GM12878 (cell line): ENCODE measurements around the gene ME2.

Experiments used
- KDM1A ChIP-seq: fragments of 200-600 bp; sonication (generic); IDR thresholded peaks from 2 replicates; pipeline ENCODE4 v1.6.1; 2016; ENCODE audit warnings: borderline replicate concordance
- NBN ChIP-seq: fragments of 450-650 bp; IDR thresholded peaks from 2 replicates; pipeline ENCODE4 v1.6.1; 2016
- NFIC ChIP-seq: IDR thresholded peaks from 2 replicates; pipeline ENCODE4 v1.6.1; 2012; ENCODE audit warnings: low read depth, mild to moderate bottlenecking, inconsistent platforms, low read length, moderate library complexity
- POLR2A ChIP-seq: IDR thresholded peaks from 2 replicates; pipeline ENCODE4 v1.6.1; 2011; ENCODE audit warnings: low read depth, mild to moderate bottlenecking, low read length
- RCOR1 ChIP-seq: conservative IDR thresholded peaks from 2 replicates; pipeline ENCODE4 v1.6.1; 2012; ENCODE audit warnings: low read depth, low read length, improper control_type of control experiment
- ZNF207 ChIP-seq: fragments of 450-650 bp; IDR thresholded peaks from 2 replicates; pipeline ENCODE4 v1.6.1; 2014; ENCODE audit warnings: antibody characterized with exemption, mild to moderate bottlenecking, borderline replicate concordance

DNA sequence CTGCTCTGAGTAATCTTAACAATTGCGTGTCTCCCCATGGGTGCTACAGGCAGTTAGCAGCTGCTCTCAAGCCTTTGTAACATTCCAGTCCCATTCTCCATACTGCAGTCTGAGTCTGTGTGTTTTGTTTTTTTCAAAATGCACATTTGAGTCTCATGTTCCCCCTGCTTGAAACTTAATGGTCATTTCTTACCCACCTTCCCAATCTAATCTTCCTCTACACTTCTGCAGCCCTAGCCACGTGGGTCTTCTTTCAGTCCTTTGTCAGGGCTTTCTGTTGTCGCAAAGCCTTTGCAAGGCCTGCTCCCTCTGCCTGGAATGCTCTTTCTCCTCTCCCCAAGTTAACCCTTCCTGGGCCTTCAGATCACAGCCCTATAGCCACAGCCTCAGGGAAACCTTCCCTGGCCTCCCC lies 113.4 kb downstream of the ME2 start:
- TF ChIP-seq RCOR1 (no peak), KDM1A (no peak), POLR2A (no peak), ZNF207 (no peak), NBN (no peak), NFIC (no peak)
